Caco-2 (cell line): ENCODE results near the gene CDKN1B. TPM values are rescaled to one million over a fixed set of nuclear protein-coding genes. Genes with fewer than 3 reads are reported as not detected.

ENCODE experiments used
- BruUV-seq: library from RNA; stranded (reverse); fragments of 400-500 nt; replicated peaks from 2 replicates; lab custom pipeline; 2021; lab: Mats Ljungman, UMichigan
- CTCF ChIA-PET: fragments of 300-600 bp; sonication (Branson Sonifier 250); formaldehyde crosslinking; loops from one replicate; lab custom pipeline; 2022; ENCODE audit warnings: antibody characterized with exemption; lab: Charles Lee
- POLR2A ChIA-PET: fragments of 300-600 bp; sonication (Branson Sonifier 250); formaldehyde crosslinking; loops from one replicate; lab custom pipeline; 2022; ENCODE audit warnings: antibody characterized with exemption; lab: Charles Lee
- DNase-seq, 2 experiments: peaks; one replicate each; pipeline versions ENCODE4 v3.0.0 to v3.0.0-alpha.2; 2020 to 2022
- H3K27me3 ChIP-seq: replicated peaks from 2 replicates; pipeline ENCODE4 v1.6.0; 2011; ENCODE audit warnings: low read length; ENCODE audit not compliant: control insufficient read depth, insufficient read depth
- H3K36me3 ChIP-seq: 2 replicates; pipeline ENCODE4 v1.5.1; 2011; ENCODE audit warnings: low read length; ENCODE audit not compliant: control insufficient read depth, insufficient read depth
- H3K4me1 ChIP-seq: fragments of 250-450 bp; sonication (Bioruptor Pico); 2 replicates; pipeline ENCODE4 v1.5.1; 2020; ENCODE audit warnings: mild to moderate bottlenecking
- H3K4me3 ChIP-seq: 2 replicates; pipeline ENCODE4 v1.5.1; 2011; ENCODE audit warnings: low read depth, mild to moderate bottlenecking, control low read depth, low read length
- H3K9me3 ChIP-seq: fragments of 250-450 bp; sonication (Bioruptor Pico); 2 replicates; pipeline ENCODE4 v1.5.1; 2020; ENCODE audit warnings: mild to moderate bottlenecking, moderate library complexity
- H3K27ac Mint-ChIP-seq: one replicate; pipeline ENCODE4 v1.8.0; 2022; ENCODE audit warnings: mixed read lengths; ENCODE audit not compliant: unreplicated experiment
- H3K27me3 Mint-ChIP-seq: one replicate; pipeline ENCODE4 v1.8.0; 2022; ENCODE audit warnings: mixed read lengths; ENCODE audit not compliant: insufficient read depth, unreplicated experiment
- H3K36me3 Mint-ChIP-seq: one replicate; pipeline ENCODE4 v1.8.0; 2022; ENCODE audit warnings: mild to moderate bottlenecking, mixed read lengths; ENCODE audit not compliant: insufficient read depth, unreplicated experiment
- H3K4me1 Mint-ChIP-seq: one replicate; pipeline ENCODE4 v1.8.0; 2022; ENCODE audit warnings: low read depth, mixed read lengths; ENCODE audit not compliant: unreplicated experiment
- H3K4me3 Mint-ChIP-seq: one replicate; pipeline ENCODE4 v1.8.0; 2022; ENCODE audit warnings: mild to moderate bottlenecking, moderate library complexity, mixed read lengths; ENCODE audit not compliant: unreplicated experiment
- H3K9me3 Mint-ChIP-seq: one replicate; pipeline ENCODE4 v1.8.0; 2022; ENCODE audit warnings: mixed read lengths; ENCODE audit not compliant: unreplicated experiment
- intact Hi-C: fragments of 100-400 bp; cut with micrococcal nuclease; formaldehyde crosslinking; loops from one replicate; pipeline ENCODE4 v1.10.0; 2022; ENCODE audit not compliant: unreplicated experiment
- total RNA-seq: library from RNA; stranded (reverse); gene quantifications from 2 replicates; pipeline ENCODE4 v1.2.3, GENCODE V29; 2022
- TF ChIP-seq, protein P1 (sequence below), 2 experiments: fragments of 200-600 bp in 1 of 2; IDR thresholded peaks; 1 replicate in 1 of 2; 2 replicates in 1 of 2; pipeline versions ENCODE4 v1.5.1 to v1.8.0; 2011 to 2022; ENCODE audit warnings: antibody characterized with exemption in 1 of 2, control low read depth in 1 of 2, inconsistent platforms in 1 of 2, low read depth in 1 of 2, low read length in 1 of 2, mild to moderate bottlenecking in 1 of 2, moderate library complexity in 1 of 2; ENCODE audit not compliant: insufficient read depth in 1 of 2, severe bottlenecking in 1 of 2, unreplicated experiment in 1 of 2

Gene CDKN1B
- total RNA-seq, 1 experiment from 2014 or later, result 115 TPM

DNA sequence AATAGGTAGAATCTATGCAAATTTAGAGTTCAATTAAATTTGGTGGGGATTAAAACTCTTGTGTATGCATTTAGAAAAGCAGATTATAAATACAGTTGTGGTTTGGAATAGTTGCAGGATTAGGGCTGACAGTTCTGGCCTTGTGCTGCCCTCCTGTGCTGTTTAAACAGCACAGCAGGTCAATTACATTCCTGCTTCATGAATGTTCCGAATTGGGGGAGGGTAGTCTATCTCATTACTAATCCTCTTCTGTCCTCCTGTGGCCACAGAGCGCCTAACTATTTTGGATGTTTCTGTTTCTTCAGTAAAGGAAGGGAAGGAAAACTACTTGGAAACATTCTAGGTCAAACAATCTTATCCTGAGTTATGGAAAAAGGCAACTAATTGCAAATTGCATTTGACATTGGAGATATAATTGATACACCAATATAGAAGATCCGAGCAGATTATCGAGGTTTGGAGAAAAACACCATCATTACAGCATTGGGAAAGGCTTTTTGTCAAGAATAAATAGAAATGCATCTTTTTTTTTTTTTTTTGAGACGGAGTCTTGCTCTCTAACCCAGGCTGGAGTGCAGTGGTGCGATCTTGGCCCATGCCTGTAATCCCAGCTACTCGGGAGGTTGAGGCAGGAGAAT lies 12.5 kb upstream of the CDKN1B start:
- H3K4me1 Mint-ChIP-seq, result peaks cover 15% of the 10 kb centered on the region
- TSS peak; percentile 63 for BruUV-seq
- POLR2A ChIA-PET, result no interaction called here
- Histone ChIP-seq H3K4me1 (peaks cover 12% of the 10 kb centered on the region), H3K27me3 (no peaks in the 10 kb centered on the region), H3K36me3 (no peaks in the 10 kb centered on the region), H3K9me3 (no peaks in the 10 kb centered on the region), H3K4me3 (no peak overlapping the region)
- H3K4me3 Mint-ChIP-seq, result no peak overlapping the region
- H3K9me3 Mint-ChIP-seq, result no peaks in the 10 kb centered on the region
- no peaks in the 10 kb centered on the region for H3K27me3 Mint-ChIP-seq
- intact Hi-C loops, result loop anchor here (1.0 to 10.0 kb wide), 13 partner anchors 48 to 1152 kb away; partner anchors contain the start of genes BORCS5 and CREBL2
- peak; percentile 83 to 86 for DNase-seq
- TF ChIP-seq, protein P1, sequence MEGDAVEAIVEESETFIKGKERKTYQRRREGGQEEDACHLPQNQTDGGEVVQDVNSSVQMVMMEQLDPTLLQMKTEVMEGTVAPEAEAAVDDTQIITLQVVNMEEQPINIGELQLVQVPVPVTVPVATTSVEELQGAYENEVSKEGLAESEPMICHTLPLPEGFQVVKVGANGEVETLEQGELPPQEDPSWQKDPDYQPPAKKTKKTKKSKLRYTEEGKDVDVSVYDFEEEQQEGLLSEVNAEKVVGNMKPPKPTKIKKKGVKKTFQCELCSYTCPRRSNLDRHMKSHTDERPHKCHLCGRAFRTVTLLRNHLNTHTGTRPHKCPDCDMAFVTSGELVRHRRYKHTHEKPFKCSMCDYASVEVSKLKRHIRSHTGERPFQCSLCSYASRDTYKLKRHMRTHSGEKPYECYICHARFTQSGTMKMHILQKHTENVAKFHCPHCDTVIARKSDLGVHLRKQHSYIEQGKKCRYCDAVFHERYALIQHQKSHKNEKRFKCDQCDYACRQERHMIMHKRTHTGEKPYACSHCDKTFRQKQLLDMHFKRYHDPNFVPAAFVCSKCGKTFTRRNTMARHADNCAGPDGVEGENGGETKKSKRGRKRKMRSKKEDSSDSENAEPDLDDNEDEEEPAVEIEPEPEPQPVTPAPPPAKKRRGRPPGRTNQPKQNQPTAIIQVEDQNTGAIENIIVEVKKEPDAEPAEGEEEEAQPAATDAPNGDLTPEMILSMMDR (IDR thresholded peaks at IDR 0.05; ENCODE audit: insufficient read depth in 1 of 2, low read depth in 1 of 2, low read length in 1 of 2, severe bottlenecking in 1 of 2, unreplicated experiment in 1 of 2), result peak; percentile 98
- no peaks in the 10 kb centered on the region for H3K36me3 Mint-ChIP-seq
- CTCF ChIA-PET, result interaction anchor here (1.2 kb wide), 1 partner anchor 33 kb away, joined by 6 read pairs; no protein-coding TSS in a partner anchor
- H3K27ac Mint-ChIP-seq, result no peak overlapping the region

DNA sequence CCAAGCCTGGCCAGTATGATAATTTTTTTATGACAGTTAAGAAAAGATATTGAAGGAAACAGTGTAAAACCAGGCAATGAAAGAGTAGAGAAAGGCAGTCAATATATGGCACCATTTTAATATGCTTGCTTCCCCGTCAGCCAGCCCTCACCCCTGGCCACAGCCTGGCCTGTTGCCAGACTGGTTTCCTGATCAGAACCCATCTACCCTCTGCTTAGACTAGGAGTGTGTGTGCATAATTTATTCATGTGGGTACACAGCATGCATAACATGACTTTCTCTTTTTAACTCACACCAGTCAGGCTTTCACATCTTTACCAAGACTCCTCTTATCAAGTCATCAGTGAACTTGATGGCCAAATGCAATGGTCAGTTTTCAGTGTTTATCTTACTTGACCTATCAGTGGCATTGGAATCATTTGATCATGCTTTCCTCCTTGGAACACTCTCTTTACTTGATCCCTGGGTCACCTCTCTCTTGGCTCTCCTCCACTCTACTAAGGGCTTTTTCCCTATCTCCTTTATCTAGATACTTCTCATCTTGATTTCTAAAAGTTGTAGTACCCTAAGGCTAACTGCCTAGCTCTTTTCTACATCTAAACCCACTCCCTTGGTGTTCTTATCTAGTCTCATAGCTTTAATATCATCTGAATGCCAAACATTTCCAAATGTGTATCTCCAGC lies 11.2 kb upstream of the CDKN1B start:
- CTCF ChIA-PET, result interaction anchor here (0.7 to 1.2 kb wide), 2 partner anchors 31 to 182 kb away, joined by 3 to 6 read pairs; no protein-coding TSS in a partner anchor
- Mint-ChIP-seq H3K27ac (no peak overlapping the region), H3K4me3 (no peak overlapping the region), H3K9me3 (no peaks in the 10 kb centered on the region), H3K27me3 (no peaks in the 10 kb centered on the region), H3K36me3 (no peaks in the 10 kb centered on the region), H3K4me1 (peaks cover 15% of the 10 kb centered on the region)
- Histone ChIP-seq H3K9me3 (no peaks in the 10 kb centered on the region), H3K27me3 (no peaks in the 10 kb centered on the region), H3K4me3 (no peak overlapping the region), H3K36me3 (no peaks in the 10 kb centered on the region), H3K4me1 (peaks cover 12% of the 10 kb centered on the region)
- intact Hi-C loops, result loop anchor here (2.0 to 10.0 kb wide), 2 partner anchors 95 to 1121 kb away; partner anchors contain the start of gene CREBL2
- TF ChIP-seq, protein P1 (IDR thresholded peaks at IDR 0.05; ENCODE audit: insufficient read depth in 1 of 2, low read depth in 1 of 2, low read length in 1 of 2, severe bottlenecking in 1 of 2, unreplicated experiment in 1 of 2), result no peak
- POLR2A ChIA-PET, result no interaction called here
- DNase-seq, result no peak
- BruUV-seq, result no TSS peak

DNA sequence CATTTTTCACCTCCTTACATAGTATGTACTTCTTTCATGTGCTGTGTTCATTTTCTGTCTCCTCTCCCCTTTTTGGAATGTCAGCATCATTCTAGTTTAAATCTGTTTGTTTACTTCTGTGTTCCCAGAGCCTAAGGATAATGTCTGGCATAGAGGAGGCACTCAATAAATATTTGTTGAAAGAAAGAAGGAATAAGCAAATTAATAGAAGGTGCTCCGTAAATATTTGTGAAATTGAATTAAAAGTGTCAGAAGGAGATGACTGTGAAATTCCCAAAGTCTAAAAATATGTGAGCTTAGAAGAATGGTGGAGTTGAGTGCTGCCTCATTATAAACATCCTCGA lies 3.3 kb upstream of the CDKN1B start:
- no peak for DNase-seq
- intact Hi-C loops, result loop anchor here (2.0 to 10.0 kb wide), 2 partner anchors 17 to 449 kb away; partner anchors contain the start of genes GPR19 and LRP6
- Histone ChIP-seq H3K4me3 (peak overlapping the region; percentile 29), H3K36me3 (peaks cover 2% of the 10 kb centered on the region; the same call in 1 of the 2 replicates), H3K4me1 (peaks cover 19% of the 10 kb centered on the region), H3K9me3 (no peaks in the 10 kb centered on the region), H3K27me3 (no peaks in the 10 kb centered on the region)
- Mint-ChIP-seq H3K4me3 (peak overlapping the region; percentile 76), H3K27me3 (no peaks in the 10 kb centered on the region), H3K4me1 (peaks cover 29% of the 10 kb centered on the region), H3K9me3 (no peaks in the 10 kb centered on the region), H3K36me3 (peaks cover 21% of the 10 kb centered on the region), H3K27ac (peak overlapping the region; percentile 71)
- TF ChIP-seq, protein P1 (IDR thresholded peaks at IDR 0.05; ENCODE audit: insufficient read depth in 1 of 2, low read depth in 1 of 2, low read length in 1 of 2, severe bottlenecking in 1 of 2, unreplicated experiment in 1 of 2), result no peak
- POLR2A ChIA-PET, result interaction anchor here (0.6 to 1.0 kb wide), 5 partner anchors 12 to 617 kb away, joined by 3 to 4 read pairs (median 3); partner anchors contain the start of gene BORCS5
- BruUV-seq, result no TSS peak
- CTCF ChIA-PET, result interaction anchor here (0.7 to 1.5 kb wide), 3 partner anchors 23 to 181 kb away, joined by 3 to 9 read pairs (median 3); no protein-coding TSS in a partner anchor
